Measurements from ENCODE around the gene FXYD4. TPM values are rescaled to one million over a fixed set of nuclear protein-coding genes. Genes with fewer than 3 reads are reported as not detected.

Gene FXYD4
- total and polyA plus RNA-seq, 2 experiments from 2014 or later: not detected

GRCh38 chr10:43393606-43394360, 22.3 kb downstream of the FXYD4 start:
- H3K4me1 ChIP-seq (ENCODE audit: insufficient read depth): peaks cover 24% of the 10 kb centered on the region
- no peak overlapping the region for H2AFZ ChIP-seq
- no peak for TF ChIP-seq EZH2phosphoT487 (IDR thresholded peaks at IDR 0.05; ENCODE audit: insufficient read depth, low read depth)
- no peak for TF ChIP-seq EZH2 (IDR thresholded peaks at IDR 0.05; ENCODE audit: insufficient read depth, poor library complexity, severe bottlenecking)
- H4K20me1 ChIP-seq (ENCODE audit: insufficient read depth): peaks cover 2% of the 10 kb centered on the region; the same call in 1 of the 2 replicates
- no peak for DNase-seq
- no peaks in the 10 kb centered on the region for H3K9me2 ChIP-seq (ENCODE audit: insufficient read depth)
- 86 to 90% methylated on average over 3 of the region's 3 CpGs for WGBS, 2 experiments (ENCODE audit: low coverage in 1 of 2, low lambda C conversion rate in 2 of 2, missing lambda C conversion rate in 2 of 2)
- H3K27ac ChIP-seq: 0 out of 2 replicates have a peak overlapping the region, but pooled peaks have one; percentile 14
- H3K9me3 ChIP-seq (ENCODE audit: low read depth): no peaks in the 10 kb centered on the region
- in situ Hi-C loops (cut with MboI): no loop called here
- no peak overlapping the region for H3K4me3 ChIP-seq
- peaks cover 43% of the 10 kb centered on the region for H3K36me3 ChIP-seq (ENCODE audit: low read depth)
- peaks cover 34% of the 10 kb centered on the region for H3F3A ChIP-seq (ENCODE audit: insufficient read depth)
- H3K4me2 ChIP-seq (ENCODE audit: unreplicated experiment): no peak overlapping the region
- peaks cover 97% of the 10 kb centered on the region for H3K79me2 ChIP-seq (ENCODE audit: insufficient read depth)
- 0 out of 2 replicates have a peak overlapping the region, but pooled peaks have one; percentile 86 for H3K9ac ChIP-seq
- no peaks in the 10 kb centered on the region for H3K27me3 ChIP-seq (replicated peaks; ENCODE audit: insufficient read depth)

GRCh38 chr10:43394868-43395267, 23.4 kb downstream of the FXYD4 start:
- no peak for DNase-seq
- peak overlapping the region; percentile 75; the same call in 1 of the 2 replicates for H3K4me3 ChIP-seq
- H3F3A ChIP-seq (ENCODE audit: insufficient read depth): peaks cover 36% of the 10 kb centered on the region
- H3K27me3 ChIP-seq (replicated peaks; ENCODE audit: insufficient read depth): no peaks in the 10 kb centered on the region
- 78 to 88% methylated on average over 6 of the region's 6 CpGs for WGBS, 2 experiments (ENCODE audit: low coverage in 1 of 2, low lambda C conversion rate in 2 of 2, missing lambda C conversion rate in 2 of 2)
- H3K36me3 ChIP-seq (ENCODE audit: low read depth): peaks cover 33% of the 10 kb centered on the region
- peak overlapping the region; percentile 86 for H3K9ac ChIP-seq
- H3K27ac ChIP-seq: peak overlapping the region; percentile 87; the same call in 1 of the 2 replicates
- H3K9me3 ChIP-seq (ENCODE audit: low read depth): no peaks in the 10 kb centered on the region
- in situ Hi-C loops (cut with MboI): no loop called here
- peak overlapping the region; percentile 86 for H3K4me2 ChIP-seq (ENCODE audit: unreplicated experiment)
- TF ChIP-seq EZH2phosphoT487 (IDR thresholded peaks at IDR 0.05; ENCODE audit: insufficient read depth, low read depth): no peak
- H3K9me2 ChIP-seq (ENCODE audit: insufficient read depth): no peaks in the 10 kb centered on the region
- peaks cover 10% of the 10 kb centered on the region for H4K20me1 ChIP-seq (ENCODE audit: insufficient read depth)
- peaks cover 35% of the 10 kb centered on the region for H3K4me1 ChIP-seq (ENCODE audit: insufficient read depth)
- peaks cover 97% of the 10 kb centered on the region for H3K79me2 ChIP-seq (ENCODE audit: insufficient read depth)
- H2AFZ ChIP-seq: no peak overlapping the region

- Histone ChIP-seq H3K9me3 (ENCODE audit: low read depth) (no peaks in the 10 kb centered on the region), H3K79me2 (ENCODE audit: insufficient read depth) (peaks cover 97% of the 10 kb centered on the region), H3K27ac (peak overlapping the region; percentile 87), H3K27me3 (replicated peaks; ENCODE audit: insufficient read depth) (no peaks in the 10 kb centered on the region), H3F3A (ENCODE audit: insufficient read depth) (peaks cover 38% of the 10 kb centered on the region), H3K4me1 (ENCODE audit: insufficient read depth) (peaks cover 43% of the 10 kb centered on the region), H3K4me3 (peak overlapping the region; percentile 75), H3K9me2 (ENCODE audit: insufficient read depth) (no peaks in the 10 kb centered on the region), H4K20me1 (ENCODE audit: insufficient read depth) (peaks cover 17% of the 10 kb centered on the region), H3K4me2 (ENCODE audit: unreplicated experiment) (peak overlapping the region; percentile 86), H3K9ac (peak overlapping the region; percentile 86), H2AFZ (no peak overlapping the region), H3K36me3 (ENCODE audit: low read depth) (peaks cover 31% of the 10 kb centered on the region)
- 33 to 41% methylated on average over 18 of the region's 18 CpGs for WGBS, 2 experiments (ENCODE audit: low coverage in 1 of 2, low lambda C conversion rate in 2 of 2, missing lambda C conversion rate in 2 of 2)
- in situ Hi-C loops (cut with MboI): no loop called here
- DNase-seq: peak; percentile 44
- TF ChIP-seq EZH2 (IDR thresholded peaks at IDR 0.05; ENCODE audit: insufficient read depth, poor library complexity, severe bottlenecking) (no peak), EZH2phosphoT487 (IDR thresholded peaks at IDR 0.05; ENCODE audit: insufficient read depth, low read depth) (no peak)
These were observed 24.2 kb downstream of the FXYD4 start for GRCh38 chr10:43395571-43396060.

GRCh38 chr10:43396061-43396927, 24.9 kb downstream of the FXYD4 start:
- H3F3A ChIP-seq (ENCODE audit: insufficient read depth): peaks cover 44% of the 10 kb centered on the region
- H3K27me3 ChIP-seq (replicated peaks; ENCODE audit: insufficient read depth): no peaks in the 10 kb centered on the region
- WGBS, 2 experiments (ENCODE audit: low coverage in 1 of 2, low lambda C conversion rate in 2 of 2, missing lambda C conversion rate in 2 of 2): 7 to 8% methylated on average over 56 to 67 of the region's 71 CpGs
- peak overlapping the region; percentile 87 for H3K27ac ChIP-seq
- TF ChIP-seq EZH2 (IDR thresholded peaks at IDR 0.05; ENCODE audit: insufficient read depth, poor library complexity, severe bottlenecking) (no peak), EZH2phosphoT487 (IDR thresholded peaks at IDR 0.05; ENCODE audit: insufficient read depth, low read depth) (no peak)
- H3K9me2 ChIP-seq (ENCODE audit: insufficient read depth): no peaks in the 10 kb centered on the region
- H4K20me1 ChIP-seq (ENCODE audit: insufficient read depth): peaks cover 19% of the 10 kb centered on the region
- H3K4me1 ChIP-seq (ENCODE audit: insufficient read depth): peaks cover 48% of the 10 kb centered on the region
- peak; percentile 84 for DNase-seq
- H3K9me3 ChIP-seq (ENCODE audit: low read depth): no peaks in the 10 kb centered on the region
- H3K79me2 ChIP-seq (ENCODE audit: insufficient read depth): peaks cover 97% of the 10 kb centered on the region
- H3K9ac ChIP-seq: peak overlapping the region; percentile 86
- H3K4me2 ChIP-seq (ENCODE audit: unreplicated experiment): peak overlapping the region; percentile 86
- peak overlapping the region; percentile 75 for H3K4me3 ChIP-seq
- peak overlapping the region; percentile 12; the same call in 1 of the 2 replicates for H2AFZ ChIP-seq
- in situ Hi-C loops (cut with MboI): no loop called here
- H3K36me3 ChIP-seq (ENCODE audit: low read depth): peaks cover 31% of the 10 kb centered on the region

Data from GM23248 (cell line).